Measurements from ENCODE around the gene ETV6.
A peak's percentile ranks its signal among the peaks of the same experiment; 100 is the strongest.

Gene ETV6

DNA sequence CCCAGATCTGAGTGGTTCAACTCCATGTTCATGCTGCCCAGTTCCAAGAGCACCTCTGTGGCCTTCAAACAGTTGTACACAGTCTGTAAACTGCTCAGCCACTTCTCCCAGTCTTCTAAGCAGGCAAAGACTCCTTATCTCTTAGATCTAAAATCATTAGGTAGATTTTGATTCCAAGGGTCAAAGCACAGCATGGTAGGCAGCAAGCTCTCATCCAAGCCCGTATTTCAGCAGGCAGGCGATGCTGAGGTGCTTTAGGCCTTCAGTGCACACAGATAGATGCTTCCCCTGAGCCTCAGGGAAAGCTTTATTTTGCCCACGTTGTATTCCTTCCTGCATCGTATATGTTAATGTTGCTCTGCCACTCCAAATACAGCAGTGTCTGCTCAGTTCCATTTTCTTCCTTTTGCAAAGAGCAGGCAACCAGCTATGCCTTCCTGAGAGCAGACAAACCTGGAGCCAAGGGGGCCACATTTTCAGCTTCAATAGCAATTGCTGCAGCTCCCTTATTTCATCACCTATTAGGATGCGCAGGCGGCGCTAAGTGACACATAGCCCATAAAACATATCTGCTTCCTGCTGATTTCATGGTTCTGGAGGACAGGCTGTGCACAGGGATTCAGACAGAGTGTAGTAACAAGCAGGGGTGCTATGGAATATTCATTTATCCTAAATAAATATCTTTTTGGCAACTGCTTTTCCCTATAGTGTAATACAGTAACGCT lies 67.5 kb downstream of the ETV6 start:
- H3K4me3 ChIP-seq (ENCODE audit: low read depth, low read length) = no peak overlapping the region
- peak overlapping the region; percentile 81 for H3K27ac ChIP-seq (ENCODE audit: low read depth, low read length)
- H3K79me2 ChIP-seq (ENCODE audit: control insufficient read depth, insufficient read depth, low read length, unreplicated experiment) = peaks cover 10% of the 10 kb centered on the region
- H3K27me3 ChIP-seq (ENCODE audit: insufficient read depth, low read length) = no peaks in the 10 kb centered on the region
- H2AFZ ChIP-seq (ENCODE audit: low read length, unreplicated experiment) = no peak overlapping the region
- H3K4me1 ChIP-seq (ENCODE audit: control insufficient read depth, insufficient read depth, low read length, unreplicated experiment) = peaks cover 41% of the 10 kb centered on the region
- H3K36me3 ChIP-seq (ENCODE audit: insufficient read depth, low read length) = no peaks in the 10 kb centered on the region

DNA sequence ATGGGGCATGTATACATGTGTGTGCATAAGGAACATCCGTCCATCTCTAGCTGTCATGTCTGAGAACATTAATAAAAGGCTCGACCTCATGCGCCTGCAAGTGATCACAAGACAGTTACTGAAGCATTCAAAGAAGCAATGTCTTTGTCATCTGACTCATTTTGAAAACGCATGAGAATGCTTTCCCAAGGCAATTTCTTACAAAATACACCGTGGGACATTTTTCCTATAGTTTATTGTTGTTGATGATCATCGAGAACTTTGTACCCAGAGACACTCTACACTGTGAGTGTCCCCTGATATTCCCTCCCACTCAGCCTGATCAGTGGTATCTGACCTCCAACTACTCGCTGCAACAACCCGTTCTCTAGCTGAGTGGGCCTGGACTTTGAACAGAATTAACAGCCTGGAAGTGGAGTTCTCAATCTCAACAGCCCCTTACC lies 68.1 kb downstream of the ETV6 start:
- no peak overlapping the region for H3K4me3 ChIP-seq (ENCODE audit: low read depth, low read length)
- H3K79me2 ChIP-seq (ENCODE audit: control insufficient read depth, insufficient read depth, low read length, unreplicated experiment) = peaks cover 4% of the 10 kb centered on the region
- H3K4me1 ChIP-seq (ENCODE audit: control insufficient read depth, insufficient read depth, low read length, unreplicated experiment) = peaks cover 38% of the 10 kb centered on the region
- H3K27me3 ChIP-seq (ENCODE audit: insufficient read depth, low read length) = no peaks in the 10 kb centered on the region
- peak overlapping the region; percentile 81 for H3K27ac ChIP-seq (ENCODE audit: low read depth, low read length)
- no peaks in the 10 kb centered on the region for H3K36me3 ChIP-seq (ENCODE audit: insufficient read depth, low read length)
- no peak overlapping the region for H2AFZ ChIP-seq (ENCODE audit: low read length, unreplicated experiment)

DNA sequence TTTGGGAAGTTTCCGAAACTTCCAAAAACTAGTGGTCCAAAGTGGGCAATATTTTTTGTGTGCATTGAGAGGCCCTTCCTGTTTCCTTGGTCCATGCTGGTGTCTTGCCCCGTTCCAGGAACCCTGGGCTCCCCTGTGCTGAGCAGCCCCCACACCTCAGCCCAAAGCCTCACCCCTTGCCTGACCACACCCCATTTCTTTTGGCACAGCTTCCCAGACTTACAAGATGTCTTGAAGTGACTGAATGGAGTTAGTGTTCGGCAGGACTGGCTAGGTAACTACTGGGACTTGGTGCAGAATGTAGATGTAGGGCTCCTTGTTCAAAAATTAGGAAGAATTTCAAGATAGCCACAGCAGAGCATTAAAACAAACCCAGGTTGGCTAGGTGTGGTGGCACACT lies 68.6 kb downstream of the ETV6 start:
- Histone ChIP-seq H3K4me3 (ENCODE audit: low read depth, low read length) (no peak overlapping the region), H3K79me2 (ENCODE audit: control insufficient read depth, insufficient read depth, low read length, unreplicated experiment) (no peaks in the 10 kb centered on the region), H3K27ac (ENCODE audit: low read depth, low read length) (peak overlapping the region; percentile 81), H3K36me3 (ENCODE audit: insufficient read depth, low read length) (no peaks in the 10 kb centered on the region), H2AFZ (ENCODE audit: low read length, unreplicated experiment) (no peak overlapping the region), H3K27me3 (ENCODE audit: insufficient read depth, low read length) (no peaks in the 10 kb centered on the region), H3K4me1 (ENCODE audit: control insufficient read depth, insufficient read depth, low read length, unreplicated experiment) (peaks cover 38% of the 10 kb centered on the region)

DNA sequence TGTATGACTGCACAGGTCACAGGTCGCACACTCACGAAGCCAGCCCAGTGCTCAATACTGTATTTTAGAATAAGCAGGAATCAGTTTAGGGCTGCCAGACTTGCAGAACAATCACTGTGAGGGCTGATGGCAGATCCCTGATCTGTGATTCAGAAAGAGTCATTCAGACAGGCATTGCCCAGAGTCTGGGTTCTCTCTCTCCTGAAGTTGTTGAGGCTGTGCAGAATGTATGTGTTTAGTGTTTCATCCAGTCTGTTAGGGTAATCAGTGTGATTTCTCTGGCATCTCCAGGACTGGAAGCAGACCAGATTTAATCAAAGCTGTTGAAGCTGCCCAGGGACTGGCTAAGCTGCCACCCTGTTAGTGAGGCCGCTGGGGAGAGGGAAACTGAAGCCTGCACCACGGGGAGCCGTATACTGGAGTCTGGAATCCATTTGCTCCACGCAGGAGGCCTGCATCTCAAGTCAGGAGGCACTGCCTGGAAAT lies 69.3 kb downstream of the ETV6 start:
- Histone ChIP-seq H2AFZ (ENCODE audit: low read length, unreplicated experiment) (no peak overlapping the region), H3K27me3 (ENCODE audit: insufficient read depth, low read length) (no peaks in the 10 kb centered on the region), H3K27ac (ENCODE audit: low read depth, low read length) (peak overlapping the region; percentile 81), H3K36me3 (ENCODE audit: insufficient read depth, low read length) (no peaks in the 10 kb centered on the region), H3K79me2 (ENCODE audit: control insufficient read depth, insufficient read depth, low read length, unreplicated experiment) (no peaks in the 10 kb centered on the region), H3K4me1 (ENCODE audit: control insufficient read depth, insufficient read depth, low read length, unreplicated experiment) (peaks cover 38% of the 10 kb centered on the region), H3K4me3 (ENCODE audit: low read depth, low read length) (no peak overlapping the region)

- peaks cover 38% of the 10 kb centered on the region for H3K4me1 ChIP-seq (ENCODE audit: control insufficient read depth, insufficient read depth, low read length, unreplicated experiment)
- H3K36me3 ChIP-seq (ENCODE audit: insufficient read depth, low read length) = no peaks in the 10 kb centered on the region
- peaks cover 3% of the 10 kb centered on the region for H3K79me2 ChIP-seq (ENCODE audit: control insufficient read depth, insufficient read depth, low read length, unreplicated experiment)
- no peaks in the 10 kb centered on the region for H3K27me3 ChIP-seq (ENCODE audit: insufficient read depth, low read length)
- peak overlapping the region; percentile 5; the same call in 1 of the 2 replicates for H3K4me3 ChIP-seq (ENCODE audit: low read depth, low read length)
- H3K27ac ChIP-seq (ENCODE audit: low read depth, low read length) = peak overlapping the region; percentile 81
- peak overlapping the region; percentile 7 for H2AFZ ChIP-seq (ENCODE audit: low read length, unreplicated experiment)
Measured at GRCh38 chr12:11719678-11720099, 70.2 kb downstream of the ETV6 start.

DNA sequence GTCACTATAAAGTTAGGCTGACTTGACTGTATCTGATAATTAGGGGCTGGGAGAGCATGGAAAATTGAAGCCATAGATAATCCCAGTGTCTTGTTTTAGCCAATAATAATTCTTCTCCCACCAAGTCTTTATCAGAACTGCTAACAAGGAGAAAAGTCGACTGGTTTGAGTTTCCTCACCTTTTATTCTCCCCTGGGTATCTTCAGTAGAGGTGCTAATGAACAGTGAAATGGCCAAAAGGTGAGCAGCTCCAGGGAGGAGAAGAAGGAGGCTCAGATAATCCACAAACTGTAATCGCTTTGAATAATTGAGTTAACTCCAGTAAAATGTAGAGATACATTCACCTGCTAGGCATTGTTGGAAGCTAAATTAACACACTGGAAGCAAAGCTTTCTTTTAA lies 72.6 kb downstream of the ETV6 start:
- H3K4me1 ChIP-seq (ENCODE audit: control insufficient read depth, insufficient read depth, low read length, unreplicated experiment) = peaks cover 35% of the 10 kb centered on the region
- no peaks in the 10 kb centered on the region for H3K27me3 ChIP-seq (ENCODE audit: insufficient read depth, low read length)
- no peak overlapping the region for H3K27ac ChIP-seq (ENCODE audit: low read depth, low read length)
- H2AFZ ChIP-seq (ENCODE audit: low read length, unreplicated experiment) = no peak overlapping the region
- H3K4me3 ChIP-seq (ENCODE audit: low read depth, low read length) = no peak overlapping the region
- no peaks in the 10 kb centered on the region for H3K36me3 ChIP-seq (ENCODE audit: insufficient read depth, low read length)
- peaks cover 3% of the 10 kb centered on the region for H3K79me2 ChIP-seq (ENCODE audit: control insufficient read depth, insufficient read depth, low read length, unreplicated experiment)

GRCh38 chr12:11722578-11723138 lies 73.2 kb downstream of the ETV6 start:
- Histone ChIP-seq H3K4me1 (ENCODE audit: control insufficient read depth, insufficient read depth, low read length, unreplicated experiment) (peaks cover 29% of the 10 kb centered on the region), H2AFZ (ENCODE audit: low read length, unreplicated experiment) (no peak overlapping the region), H3K4me3 (ENCODE audit: low read depth, low read length) (no peak overlapping the region), H3K36me3 (ENCODE audit: insufficient read depth, low read length) (no peaks in the 10 kb centered on the region), H3K27me3 (ENCODE audit: insufficient read depth, low read length) (no peaks in the 10 kb centered on the region), H3K27ac (ENCODE audit: low read depth, low read length) (no peak overlapping the region), H3K79me2 (ENCODE audit: control insufficient read depth, insufficient read depth, low read length, unreplicated experiment) (peaks cover 3% of the 10 kb centered on the region)

DNA sequence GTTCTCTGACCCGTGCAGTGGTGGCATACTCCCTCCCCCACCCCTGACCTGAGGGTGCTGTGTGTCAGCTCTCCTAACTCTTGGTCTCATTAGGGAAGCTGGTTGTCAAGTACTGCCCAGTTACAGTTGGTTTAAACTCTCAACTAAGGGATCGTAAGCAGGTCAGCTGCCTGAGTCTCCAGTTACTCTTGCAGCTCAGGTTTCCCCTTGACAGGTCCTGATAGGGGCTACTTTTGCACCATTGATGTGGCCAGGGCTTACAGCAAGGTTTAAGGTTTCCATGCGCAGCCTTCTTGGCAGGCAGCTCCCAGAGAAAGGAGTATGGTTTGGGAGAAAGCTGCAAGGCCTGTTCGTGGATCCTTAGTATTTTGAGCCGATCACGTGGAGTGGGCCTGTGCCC lies 74.5 kb downstream of the ETV6 start:
- Histone ChIP-seq H3K79me2 (ENCODE audit: control insufficient read depth, insufficient read depth, low read length, unreplicated experiment) (peaks cover 3% of the 10 kb centered on the region), H2AFZ (ENCODE audit: low read length, unreplicated experiment) (no peak overlapping the region), H3K27me3 (ENCODE audit: insufficient read depth, low read length) (no peaks in the 10 kb centered on the region), H3K4me3 (ENCODE audit: low read depth, low read length) (no peak overlapping the region), H3K27ac (ENCODE audit: low read depth, low read length) (no peak overlapping the region), H3K4me1 (ENCODE audit: control insufficient read depth, insufficient read depth, low read length, unreplicated experiment) (peaks cover 18% of the 10 kb centered on the region), H3K36me3 (ENCODE audit: insufficient read depth, low read length) (no peaks in the 10 kb centered on the region)

DNA sequence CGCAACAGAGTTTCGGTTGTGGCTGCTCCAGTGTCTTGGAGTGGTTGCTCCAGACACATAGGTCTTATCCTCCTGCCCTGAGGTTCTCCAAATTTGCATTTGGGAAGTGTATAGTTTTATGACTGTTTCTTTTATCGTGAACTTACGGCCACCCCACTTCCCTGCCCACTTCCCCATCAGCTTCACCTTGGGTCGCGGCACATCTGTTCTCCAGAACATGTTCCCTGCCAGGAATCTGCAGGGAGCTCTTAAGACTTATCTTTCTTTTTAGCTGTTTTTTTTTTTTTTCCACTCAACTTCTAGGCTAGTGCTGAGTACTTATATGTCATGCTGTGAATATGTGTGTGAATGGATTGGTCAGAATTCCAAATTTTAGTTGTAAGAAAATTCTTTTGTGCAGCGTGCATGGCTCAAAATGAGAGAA lies 75.4 kb downstream of the ETV6 start:
- no peaks in the 10 kb centered on the region for H3K27me3 ChIP-seq (ENCODE audit: insufficient read depth, low read length)
- H3K27ac ChIP-seq (ENCODE audit: low read depth, low read length) = no peak overlapping the region
- H2AFZ ChIP-seq (ENCODE audit: low read length, unreplicated experiment) = no peak overlapping the region
- H3K36me3 ChIP-seq (ENCODE audit: insufficient read depth, low read length) = no peaks in the 10 kb centered on the region
- peaks cover 16% of the 10 kb centered on the region for H3K4me1 ChIP-seq (ENCODE audit: control insufficient read depth, insufficient read depth, low read length, unreplicated experiment)
- H3K79me2 ChIP-seq (ENCODE audit: control insufficient read depth, insufficient read depth, low read length, unreplicated experiment) = peaks cover 9% of the 10 kb centered on the region
- H3K4me3 ChIP-seq (ENCODE audit: low read depth, low read length) = no peak overlapping the region

DNA sequence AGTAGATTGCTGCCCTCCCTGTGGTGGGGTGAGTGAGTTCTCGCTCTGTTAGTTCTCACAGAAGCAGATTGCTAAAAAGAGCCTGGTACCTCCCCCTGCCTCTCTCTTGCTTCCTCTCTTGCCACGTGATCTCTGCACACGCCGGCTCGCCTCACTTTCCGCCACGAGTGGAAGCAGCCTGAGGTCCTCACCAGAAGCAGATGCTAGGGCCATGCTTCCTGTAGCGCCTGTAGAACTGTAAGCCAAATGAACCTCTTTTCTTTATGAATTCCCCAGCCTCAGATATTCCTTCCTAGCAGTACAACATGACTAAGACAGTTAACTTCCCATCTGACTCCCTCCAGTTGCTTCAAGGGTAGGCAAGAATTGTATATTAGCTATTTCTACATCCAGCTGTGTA lies 76.2 kb downstream of the ETV6 start:
- H2AFZ ChIP-seq (ENCODE audit: low read length, unreplicated experiment) = no peak overlapping the region
- H3K4me1 ChIP-seq (ENCODE audit: control insufficient read depth, insufficient read depth, low read length, unreplicated experiment) = peaks cover 11% of the 10 kb centered on the region
- H3K79me2 ChIP-seq (ENCODE audit: control insufficient read depth, insufficient read depth, low read length, unreplicated experiment) = peaks cover 10% of the 10 kb centered on the region
- H3K4me3 ChIP-seq (ENCODE audit: low read depth, low read length) = no peak overlapping the region
- H3K27me3 ChIP-seq (ENCODE audit: insufficient read depth, low read length) = no peaks in the 10 kb centered on the region
- H3K27ac ChIP-seq (ENCODE audit: low read depth, low read length) = no peak overlapping the region
- no peaks in the 10 kb centered on the region for H3K36me3 ChIP-seq (ENCODE audit: insufficient read depth, low read length)

GRCh38 chr12:11726659-11727058 lies 77.2 kb downstream of the ETV6 start:
- Histone ChIP-seq H2AFZ (ENCODE audit: low read length, unreplicated experiment) (no peak overlapping the region), H3K27ac (ENCODE audit: low read depth, low read length) (no peak overlapping the region), H3K27me3 (ENCODE audit: insufficient read depth, low read length) (no peaks in the 10 kb centered on the region), H3K79me2 (ENCODE audit: control insufficient read depth, insufficient read depth, low read length, unreplicated experiment) (peaks cover 10% of the 10 kb centered on the region), H3K4me3 (ENCODE audit: low read depth, low read length) (no peak overlapping the region), H3K36me3 (ENCODE audit: insufficient read depth, low read length) (no peaks in the 10 kb centered on the region), H3K4me1 (ENCODE audit: control insufficient read depth, insufficient read depth, low read length, unreplicated experiment) (peaks cover 19% of the 10 kb centered on the region)

Measured in ACC112 (cell line).